Measurements from ENCODE around the gene SH3TC1.

GRCh38 chr4:8235224-8235623 lies 36.1 kb downstream of the SH3TC1 start:
- TF ChIP-seq CTCF (IDR thresholded peaks at IDR 0.05) (no peak), POLR2A (IDR thresholded peaks at IDR 0.05; ENCODE audit: low read depth) (no peak), POLR2AphosphoS5 (IDR thresholded peaks at IDR 0.05) (no peak)

All from esophagus muscularis mucosa (tissue), 3 donors.